ENCODE measurements around the gene IPO4.

DNA sequence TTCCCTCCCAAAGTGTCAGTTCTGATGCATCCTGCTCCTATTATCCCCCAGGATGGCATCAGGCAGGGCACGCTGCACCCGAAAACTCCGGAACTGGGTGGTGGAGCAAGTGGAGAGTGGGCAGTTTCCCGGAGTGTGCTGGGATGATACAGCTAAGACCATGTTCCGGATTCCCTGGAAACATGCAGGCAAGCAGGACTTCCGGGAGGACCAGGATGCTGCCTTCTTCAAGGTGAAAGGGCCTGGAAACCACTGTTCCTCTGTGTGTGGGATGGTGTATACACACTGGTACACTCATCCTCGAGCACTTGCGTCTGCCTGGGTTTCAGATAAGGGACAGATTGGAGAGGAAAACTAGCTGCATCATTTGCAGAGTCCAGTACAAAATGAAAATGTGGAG is 26.5 kb downstream of the IPO4 start:
- TF ChIP-seq TEAD4 (IDR thresholded peaks at IDR 0.05) = no peak
- no peak for TF ChIP-seq REST (IDR thresholded peaks at IDR 0.05; ENCODE audit: low read depth)
- TF ChIP-seq NFIC (IDR thresholded peaks at IDR 0.05) = no peak
- no peak for TF ChIP-seq CREB1 (IDR thresholded peaks at IDR 0.05; ENCODE audit: low read depth)
- no peak for TF ChIP-seq TAF1 (IDR thresholded peaks at IDR 0.05; ENCODE audit: low read depth)
- no peak for TF ChIP-seq EP300 (IDR thresholded peaks at IDR 0.05; ENCODE audit: borderline replicate concordance)
- TF ChIP-seq RAD21 (IDR thresholded peaks at IDR 0.05; ENCODE audit: low read depth) = no peak
- TF ChIP-seq TCF12 (IDR thresholded peaks at IDR 0.05; ENCODE audit: low read depth) = no peak
- no peak for TF ChIP-seq MAX (IDR thresholded peaks at IDR 0.05)
- no peak for TF ChIP-seq YY1 (IDR thresholded peaks at IDR 0.05; ENCODE audit: low read depth)
- TF ChIP-seq, protein P1, sequence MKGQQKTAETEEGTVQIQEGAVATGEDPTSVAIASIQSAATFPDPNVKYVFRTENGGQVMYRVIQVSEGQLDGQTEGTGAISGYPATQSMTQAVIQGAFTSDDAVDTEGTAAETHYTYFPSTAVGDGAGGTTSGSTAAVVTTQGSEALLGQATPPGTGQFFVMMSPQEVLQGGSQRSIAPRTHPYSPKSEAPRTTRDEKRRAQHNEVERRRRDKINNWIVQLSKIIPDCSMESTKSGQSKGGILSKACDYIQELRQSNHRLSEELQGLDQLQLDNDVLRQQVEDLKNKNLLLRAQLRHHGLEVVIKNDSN (IDR thresholded peaks at IDR 0.05) = no peak
